ENCODE results near the gene ARL8A.
"Not testable (repeated sequence)": the region's sequence is repeated elsewhere in the genome, so short reads cannot be mapped to it uniquely, and the experiment has no call there.

ARL8A gene

DNA sequence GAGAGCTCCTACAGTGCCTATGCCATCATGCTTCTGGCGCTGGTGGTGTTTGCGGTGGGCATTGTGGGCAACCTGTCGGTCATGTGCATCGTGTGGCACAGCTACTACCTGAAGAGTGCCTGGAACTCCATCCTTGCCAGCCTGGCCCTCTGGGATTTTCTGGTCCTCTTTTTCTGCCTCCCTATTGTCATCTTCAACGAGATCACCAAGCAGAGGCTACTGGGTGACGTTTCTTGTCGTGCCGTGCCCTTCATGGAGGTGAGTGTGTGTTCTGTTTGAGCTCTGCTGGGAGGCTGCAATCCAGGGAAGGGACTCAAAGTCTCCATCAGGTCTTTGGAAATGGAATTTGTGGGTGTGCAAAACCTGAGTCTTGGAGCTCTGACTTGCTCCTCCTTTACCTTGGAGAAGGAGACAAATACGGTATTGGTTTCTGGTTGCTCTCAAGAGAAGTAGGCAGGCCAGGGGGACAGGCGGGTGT, 21.2 kb downstream of the ARL8A start:
- Histone ChIP-seq H3K4me1 (ENCODE audit: control insufficient read depth, insufficient read depth, low read length) (peaks cover 3% of the 10 kb centered on the region; the same call in 1 of the 2 replicates), H3K27ac (ENCODE audit: low read depth, low read length) (no peak overlapping the region), H3K9ac (ENCODE audit: low read length) (no peak overlapping the region), H3K4me3 (ENCODE audit: low read depth, low read length) (no peak overlapping the region), H3K27me3 (ENCODE audit: control insufficient read depth, insufficient read depth, low read length) (no peaks in the 10 kb centered on the region), H3K9me3 (ENCODE audit: control insufficient read depth, insufficient read depth, low read depth, low read length) (no peaks in the 10 kb centered on the region), H3K36me3 (ENCODE audit: control insufficient read depth, insufficient read depth, low read length) (no peaks in the 10 kb centered on the region)

DNA sequence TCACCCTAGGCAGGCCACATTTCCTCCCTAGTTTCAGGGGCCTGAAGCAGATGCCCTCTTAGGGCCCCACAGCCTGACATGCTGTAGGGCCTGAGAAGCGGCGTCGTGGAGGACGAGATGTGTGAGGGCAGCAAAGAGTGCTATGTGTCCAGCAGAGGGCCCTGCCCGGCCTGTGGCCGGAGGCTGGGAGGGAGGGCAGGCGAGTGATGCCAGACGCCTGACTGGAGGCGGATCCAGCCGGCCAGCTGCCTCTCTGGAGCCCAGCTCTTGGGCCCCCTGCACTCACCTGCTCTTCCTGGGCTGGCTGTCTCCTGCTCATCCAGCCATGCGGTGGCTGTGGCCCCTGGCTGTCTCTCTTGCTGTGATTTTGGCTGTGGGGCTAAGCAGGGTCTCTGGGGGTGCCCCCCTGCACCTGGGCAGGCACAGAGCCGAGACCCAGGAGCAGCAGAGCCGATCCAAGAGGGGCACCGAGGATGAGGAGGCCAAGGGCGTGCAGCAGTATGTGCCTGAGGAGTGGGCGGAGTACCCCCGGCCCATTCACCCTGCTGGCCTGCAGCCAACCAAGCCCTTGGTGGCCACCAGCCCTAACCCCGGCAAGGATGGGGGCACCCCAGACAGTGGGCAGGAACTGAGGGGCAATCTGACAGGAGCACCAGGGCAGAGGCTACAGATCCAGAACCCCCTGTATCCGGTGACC, 21.8 kb downstream of the ARL8A start, which contains the start of gene GPR37L1:
TSS of gene GPR37L1 (plus strand) at position 279 of the 697 bp plus-strand sequence. CDS start at position 326, 47 bp downstream.
- Histone ChIP-seq H3K4me3 (ENCODE audit: low read depth, low read length) (no peak within 1 kb of the TSS), H3K36me3 (ENCODE audit: control insufficient read depth, insufficient read depth, low read length) (no peaks in the 10 kb centered on the region), H3K27ac (ENCODE audit: low read depth, low read length) (no peak within 1 kb of the TSS), H3K4me1 (ENCODE audit: control insufficient read depth, insufficient read depth, low read length) (peaks cover 3% of the 10 kb centered on the region; the same call in 1 of the 2 replicates), H3K9ac (ENCODE audit: low read length) (no peak within 1 kb of the TSS), H3K27me3 (ENCODE audit: control insufficient read depth, insufficient read depth, low read length) (no peaks in the 10 kb centered on the region), H3K9me3 (ENCODE audit: control insufficient read depth, insufficient read depth, low read depth, low read length) (no peaks in the 10 kb centered on the region)

GRCh38 chr1:202121006-202121405, 23.5 kb downstream of the ARL8A start:
- Histone ChIP-seq H3K9me3 (ENCODE audit: control insufficient read depth, insufficient read depth, low read depth, low read length) (no peaks in the 10 kb centered on the region), H3K36me3 (ENCODE audit: control insufficient read depth, insufficient read depth, low read length) (no peaks in the 10 kb centered on the region), H3K9ac (ENCODE audit: low read length) (no peak overlapping the region), H3K4me3 (ENCODE audit: low read depth, low read length) (no peak overlapping the region), H3K4me1 (ENCODE audit: control insufficient read depth, insufficient read depth, low read length) (peaks cover 3% of the 10 kb centered on the region; the same call in 1 of the 2 replicates), H3K27ac (ENCODE audit: low read depth, low read length) (no peak overlapping the region), H3K27me3 (ENCODE audit: control insufficient read depth, insufficient read depth, low read length) (no peaks in the 10 kb centered on the region)

GRCh38 chr1:202117898-202118371, 26.6 kb downstream of the ARL8A start:
- peaks cover 13% of the 10 kb centered on the region; the same call in 1 of the 2 replicates for H3K4me1 ChIP-seq (ENCODE audit: control insufficient read depth, insufficient read depth, low read length)
- no peak overlapping the region for H3K9ac ChIP-seq (ENCODE audit: low read length)
- H3K4me3 ChIP-seq (ENCODE audit: low read depth, low read length): no peak overlapping the region

GRCh38 chr1:202116287-202116686, 28.2 kb downstream of the ARL8A start:
- H3K27me3 ChIP-seq (ENCODE audit: control insufficient read depth, insufficient read depth, low read length): no peaks in the 10 kb centered on the region
- peaks cover 15% of the 10 kb centered on the region; the same call in 1 of the 2 replicates for H3K4me1 ChIP-seq (ENCODE audit: control insufficient read depth, insufficient read depth, low read length)
- H3K36me3 ChIP-seq (ENCODE audit: control insufficient read depth, insufficient read depth, low read length): no peaks in the 10 kb centered on the region
- H3K9me3 ChIP-seq (ENCODE audit: control insufficient read depth, insufficient read depth, low read depth, low read length): no peaks in the 10 kb centered on the region
- no peak overlapping the region for H3K4me3 ChIP-seq (ENCODE audit: low read depth, low read length)
- H3K9ac ChIP-seq (ENCODE audit: low read length): no peak overlapping the region
- H3K27ac ChIP-seq (ENCODE audit: low read depth, low read length): no peak overlapping the region

More at GRCh38 chr1:202117898-202118371, 26.6 kb downstream of the ARL8A start:
- Histone ChIP-seq H3K9me3 (ENCODE audit: control insufficient read depth, insufficient read depth, low read depth, low read length) (no peaks in the 10 kb centered on the region), H3K27me3 (ENCODE audit: control insufficient read depth, insufficient read depth, low read length) (no peaks in the 10 kb centered on the region), H3K36me3 (ENCODE audit: control insufficient read depth, insufficient read depth, low read length) (no peaks in the 10 kb centered on the region), H3K27ac (ENCODE audit: low read depth, low read length) (no peak overlapping the region)

DNA sequence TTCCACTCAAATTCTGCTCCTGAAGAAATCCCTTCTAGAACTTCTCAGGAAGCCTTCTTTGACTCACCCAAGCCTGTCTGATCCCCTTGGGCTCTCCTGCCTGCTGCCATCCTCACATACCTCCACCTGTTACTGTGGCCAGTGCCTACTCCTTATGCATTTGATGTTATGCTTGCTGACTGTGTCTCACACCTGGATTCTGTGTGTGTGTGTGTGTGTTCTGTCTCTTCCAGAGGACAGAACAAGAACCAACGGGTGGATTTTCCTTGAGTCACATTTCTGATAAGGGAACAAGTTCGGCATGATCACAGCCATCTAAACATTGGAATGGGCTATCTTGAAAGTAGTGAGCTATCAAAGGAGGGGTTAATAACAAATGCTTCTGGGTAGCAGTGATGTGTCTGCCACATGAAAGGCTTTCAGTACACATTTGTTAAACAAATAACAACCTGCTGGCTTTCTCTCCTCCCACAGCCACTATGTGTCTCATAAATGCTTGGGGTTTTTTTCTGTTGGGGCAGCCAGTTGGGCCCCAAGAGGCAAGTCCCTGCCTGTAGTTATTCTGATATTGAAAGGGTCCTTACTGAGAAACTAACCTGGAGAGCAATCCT, 30.7 kb downstream of the ARL8A start:
- Histone ChIP-seq H3K27me3 (ENCODE audit: control insufficient read depth, insufficient read depth, low read length) (no peaks in the 10 kb centered on the region), H3K9me3 (ENCODE audit: control insufficient read depth, insufficient read depth, low read depth, low read length) (no peaks in the 10 kb centered on the region), H3K4me1 (ENCODE audit: control insufficient read depth, insufficient read depth, low read length) (peaks cover 15% of the 10 kb centered on the region; the same call in 1 of the 2 replicates), H3K27ac (ENCODE audit: low read depth, low read length) (no peak overlapping the region), H3K4me3 (ENCODE audit: low read depth, low read length) (no peak overlapping the region), H3K36me3 (ENCODE audit: control insufficient read depth, insufficient read depth, low read length) (no peaks in the 10 kb centered on the region), H3K9ac (ENCODE audit: low read length) (no peak overlapping the region)

DNA sequence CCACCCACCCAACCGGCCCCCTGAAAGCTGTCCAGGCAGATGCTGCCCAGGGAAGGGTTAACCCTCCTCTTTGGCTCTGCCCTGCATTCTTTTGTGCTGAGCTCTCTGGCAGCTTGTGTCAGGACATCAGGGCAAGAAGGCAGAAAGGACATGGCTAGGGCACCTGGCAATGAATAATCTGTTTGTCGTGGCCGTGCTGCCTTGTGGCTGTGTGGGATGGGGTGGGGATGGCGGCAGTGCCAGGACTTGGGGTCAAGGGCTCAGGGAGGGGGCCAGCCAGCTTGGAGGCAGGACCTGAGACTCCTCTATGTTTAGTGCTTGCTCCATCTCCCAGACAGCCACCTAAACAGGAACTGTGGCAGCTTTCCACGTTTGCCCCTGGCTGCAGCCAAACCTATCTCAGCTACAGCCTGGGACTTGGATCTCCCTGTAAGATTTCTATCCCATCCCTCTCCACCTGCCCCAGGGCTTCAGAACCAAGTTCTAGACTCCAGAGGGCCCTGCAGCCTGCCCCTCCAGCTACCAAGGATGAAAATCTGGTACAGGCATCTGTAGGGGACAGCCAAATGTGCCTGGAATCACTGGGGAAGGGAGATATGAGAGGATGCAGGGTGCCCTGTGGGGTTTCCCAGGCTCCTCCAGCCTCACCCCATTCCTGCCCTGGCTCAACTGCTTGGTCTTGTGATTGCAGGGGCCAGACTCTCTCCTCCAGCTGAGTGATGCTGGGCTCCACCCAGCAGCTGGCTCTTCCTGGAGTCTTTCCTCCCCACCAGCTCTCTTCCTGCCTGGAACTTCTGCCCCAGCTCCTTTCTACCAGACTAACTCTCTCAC, 31.5 kb downstream of the ARL8A start:
- Histone ChIP-seq H3K27ac (ENCODE audit: low read depth, low read length) (no peak overlapping the region), H3K9ac (ENCODE audit: low read length) (no peak overlapping the region), H3K4me1 (ENCODE audit: control insufficient read depth, insufficient read depth, low read length) (peaks cover 16% of the 10 kb centered on the region), H3K9me3 (ENCODE audit: control insufficient read depth, insufficient read depth, low read depth, low read length) (no peaks in the 10 kb centered on the region), H3K4me3 (ENCODE audit: low read depth, low read length) (no peak overlapping the region), H3K36me3 (ENCODE audit: control insufficient read depth, insufficient read depth, low read length) (no peaks in the 10 kb centered on the region), H3K27me3 (ENCODE audit: control insufficient read depth, insufficient read depth, low read length) (no peaks in the 10 kb centered on the region)

- H3K4me3 ChIP-seq (ENCODE audit: low read depth, low read length); H3K27ac ChIP-seq (ENCODE audit: low read depth, low read length); H3K27me3 ChIP-seq (ENCODE audit: control insufficient read depth, insufficient read depth, low read length); H3K36me3 ChIP-seq (ENCODE audit: control insufficient read depth, insufficient read depth, low read length); H3K9me3 ChIP-seq (ENCODE audit: control insufficient read depth, insufficient read depth, low read depth, low read length); H3K9ac ChIP-seq (ENCODE audit: low read length): not testable (repeated sequence)
- peaks cover 31% of the 10 kb centered on the region for H3K4me1 ChIP-seq (ENCODE audit: control insufficient read depth, insufficient read depth, low read length)
Observed at GRCh38 chr1:202111589-202111988, 32.9 kb downstream of the ARL8A start.

- H3K9ac ChIP-seq (ENCODE audit: low read length): no peak overlapping the region
- H3K4me3 ChIP-seq (ENCODE audit: low read depth, low read length): no peak overlapping the region
- no peaks in the 10 kb centered on the region for H3K27me3 ChIP-seq (ENCODE audit: control insufficient read depth, insufficient read depth, low read length)
- no peaks in the 10 kb centered on the region for H3K9me3 ChIP-seq (ENCODE audit: control insufficient read depth, insufficient read depth, low read depth, low read length)
- no peak overlapping the region for H3K27ac ChIP-seq (ENCODE audit: low read depth, low read length)
- no peaks in the 10 kb centered on the region for H3K36me3 ChIP-seq (ENCODE audit: control insufficient read depth, insufficient read depth, low read length)
- peaks cover 37% of the 10 kb centered on the region for H3K4me1 ChIP-seq (ENCODE audit: control insufficient read depth, insufficient read depth, low read length)
Observed at GRCh38 chr1:202110977-202111376, 33.6 kb downstream of the ARL8A start.

- H3K4me1 ChIP-seq (ENCODE audit: control insufficient read depth, insufficient read depth, low read length): peaks cover 38% of the 10 kb centered on the region
- H3K9ac ChIP-seq (ENCODE audit: low read length): no peak overlapping the region
- no peaks in the 10 kb centered on the region for H3K27me3 ChIP-seq (ENCODE audit: control insufficient read depth, insufficient read depth, low read length)
- H3K9me3 ChIP-seq (ENCODE audit: control insufficient read depth, insufficient read depth, low read depth, low read length): no peaks in the 10 kb centered on the region
- H3K4me3 ChIP-seq (ENCODE audit: low read depth, low read length): no peak overlapping the region
- no peaks in the 10 kb centered on the region for H3K36me3 ChIP-seq (ENCODE audit: control insufficient read depth, insufficient read depth, low read length)
- no peak overlapping the region for H3K27ac ChIP-seq (ENCODE audit: low read depth, low read length)
Observed at GRCh38 chr1:202107801-202108731, 36.5 kb downstream of the ARL8A start.
